ENCODE data around the gene NCOA1. TPM values are rescaled to one million over a fixed set of nuclear protein-coding genes. Genes with fewer than 3 reads are reported as not detected.
A peak's percentile ranks its signal among the peaks of the same experiment; 100 is the strongest.
"Not testable (repeated sequence)": the region's sequence is repeated elsewhere in the genome, so short reads cannot be mapped to it uniquely, and the experiment has no call there.

Gene NCOA1
- polyA plus RNA-seq, 3 donors, result 7.3 to 30.2 (median 10.2) TPM

DNA sequence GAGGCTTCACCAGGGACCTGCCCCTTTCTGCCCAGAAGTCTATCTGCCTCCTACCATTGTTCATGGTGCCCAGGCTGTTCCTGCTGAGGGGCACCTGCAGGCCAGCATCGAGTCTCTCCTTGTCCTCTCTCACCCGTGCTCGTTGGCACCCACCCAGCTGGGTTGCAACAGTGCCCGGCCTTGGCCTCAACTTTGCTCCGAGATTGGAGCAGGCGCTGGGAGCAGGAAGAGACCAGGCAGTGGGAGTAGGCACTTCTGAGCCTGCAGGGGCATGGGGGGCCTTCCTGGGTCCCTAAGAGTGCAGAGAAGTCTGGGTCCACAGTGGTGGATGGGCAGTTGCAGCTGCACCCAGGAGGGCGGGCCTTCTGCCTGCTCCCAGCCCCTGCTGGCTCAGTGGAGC lies 75.6 kb downstream of the NCOA1 start:
- TF ChIP-seq CTCF (IDR thresholded peaks at IDR 0.05), result no peak
- H3K9ac ChIP-seq (ENCODE audit: insufficient read depth, low read length, poor library complexity, severe bottlenecking), result no peak overlapping the region
- Mint-ChIP-seq H3K27ac (peak overlapping the region in 1 of 7 donors; percentile 14), H3K36me3 (peaks cover 37 to 46% of the 10 kb centered on the region in 2 donors), H3K4me3 (no peak overlapping the region), H3K27me3 (ENCODE audit: low read depth in 3 of 3) (no peaks in the 10 kb centered on the region), H3K4me1 (no peaks in the 10 kb centered on the region), H3K9me3 (peaks cover 5 to 22% (median 15%) of the 10 kb centered on the region in 7 donors)
- intact Hi-C loops (cut with micrococcal nuclease), result no loop called here
- no peaks in the 10 kb centered on the region for H3K4me1 ChIP-seq (ENCODE audit: control insufficient read depth in 1 of 2, insufficient read depth in 2 of 2, low read length in 2 of 2)
- peaks cover 10 to 18% of the 10 kb centered on the region in 2 donors for H3K9me3 ChIP-seq (replicated peaks in 1 of 2; ENCODE audit: control insufficient read depth in 1 of 2, insufficient read depth in 1 of 2, low read length in 2 of 2)
- peaks cover 88% of the 10 kb centered on the region for H4K20me1 ChIP-seq (ENCODE audit: insufficient read depth, low read length)
- WGBS (ENCODE audit: insufficient coverage), result 100% methylated on average over 6 of the region's 7 CpGs
- DNase-seq, result no peak
- H3K27ac ChIP-seq (ENCODE audit: low read depth in 1 of 2, low read length in 2 of 2), result no peak overlapping the region
- H3K4me2 ChIP-seq (replicated peaks; ENCODE audit: extremely low read depth, low read length, poor library complexity, severe bottlenecking), result no peak overlapping the region
- H2AFZ ChIP-seq (ENCODE audit: insufficient read depth, low read depth, low read length, poor library complexity, severe bottlenecking), result no peak overlapping the region
- H3K4me3 ChIP-seq (replicated peaks in 1 of 3; ENCODE audit: low read depth in 2 of 3, low read length in 3 of 3), result no peak overlapping the region
- no peaks in the 10 kb centered on the region for H3K27me3 ChIP-seq (ENCODE audit: control insufficient read depth in 2 of 2, insufficient read depth in 2 of 2, low read length in 2 of 2)
- peaks cover 10% of the 10 kb centered on the region for H3K79me2 ChIP-seq (ENCODE audit: insufficient read depth, low read length)
- H3K36me3 ChIP-seq (replicated peaks in 1 of 2; ENCODE audit: control insufficient read depth in 1 of 2, insufficient read depth in 2 of 2, low read length in 2 of 2), result peaks cover 24 to 40% of the 10 kb centered on the region in 2 donors

- no peak overlapping the region for H3K9ac ChIP-seq (ENCODE audit: insufficient read depth, low read length, poor library complexity, severe bottlenecking)
- no peak overlapping the region for H2AFZ ChIP-seq (ENCODE audit: insufficient read depth, low read depth, low read length, poor library complexity, severe bottlenecking)
- Mint-ChIP-seq H3K27ac (no peak overlapping the region), H3K4me1 (no peaks in the 10 kb centered on the region), H3K36me3 (peaks cover 42 to 45% of the 10 kb centered on the region in 2 donors), H3K4me3 (no peak overlapping the region), H3K9me3 (peaks cover 5 to 17% (median 14%) of the 10 kb centered on the region in 7 donors), H3K27me3 (ENCODE audit: low read depth in 3 of 3) (no peaks in the 10 kb centered on the region)
- peaks cover 24 to 47% of the 10 kb centered on the region in 2 donors for H3K36me3 ChIP-seq (replicated peaks in 1 of 2; ENCODE audit: control insufficient read depth in 1 of 2, insufficient read depth in 2 of 2, low read length in 2 of 2)
- H3K4me1 ChIP-seq (ENCODE audit: control insufficient read depth in 1 of 2, insufficient read depth in 2 of 2, low read length in 2 of 2), result no peaks in the 10 kb centered on the region
- H4K20me1 ChIP-seq (ENCODE audit: insufficient read depth, low read length), result peaks cover 85% of the 10 kb centered on the region
- H3K27ac ChIP-seq (ENCODE audit: low read depth in 1 of 2, low read length in 2 of 2), result no peak overlapping the region
- no peak overlapping the region for H3K4me3 ChIP-seq (replicated peaks in 1 of 3; ENCODE audit: low read depth in 2 of 3, low read length in 3 of 3)
- no peak overlapping the region for H3K4me2 ChIP-seq (replicated peaks; ENCODE audit: extremely low read depth, low read length, poor library complexity, severe bottlenecking)
- intact Hi-C loops (cut with micrococcal nuclease), result no loop called here
- no peak for TF ChIP-seq CTCF (IDR thresholded peaks at IDR 0.05)
- DNase-seq, result no peak
- H3K79me2 ChIP-seq (ENCODE audit: insufficient read depth, low read length), result peaks cover under 1% of the 10 kb centered on the region
- peaks cover 10 to 18% of the 10 kb centered on the region in 2 donors for H3K9me3 ChIP-seq (replicated peaks in 1 of 2; ENCODE audit: control insufficient read depth in 1 of 2, insufficient read depth in 1 of 2, low read length in 2 of 2)
- no peaks in the 10 kb centered on the region for H3K27me3 ChIP-seq (ENCODE audit: control insufficient read depth in 2 of 2, insufficient read depth in 2 of 2, low read length in 2 of 2)
Observed at GRCh38 chr2:24568551-24568950, 77.5 kb downstream of the NCOA1 start.

DNA sequence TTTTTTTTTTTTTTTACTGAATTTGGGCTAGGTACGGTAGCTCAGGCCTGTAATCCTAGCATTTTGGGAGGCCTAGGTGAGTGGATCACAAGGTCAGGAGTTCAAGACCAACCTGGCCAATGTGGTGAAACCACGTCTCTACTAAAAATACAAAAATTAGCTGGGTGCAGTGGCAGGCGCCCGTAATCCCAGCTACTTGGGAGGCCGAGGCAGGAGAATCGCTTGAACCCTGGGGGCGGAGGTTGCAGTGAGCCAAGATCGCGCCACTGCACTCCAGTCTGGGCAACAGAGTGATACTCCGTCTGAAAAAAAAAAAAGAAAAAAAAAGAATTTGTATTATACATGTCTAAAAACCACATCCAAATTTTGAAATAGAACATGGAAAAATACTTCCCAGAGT lies 78.5 kb downstream of the NCOA1 start:
- H3K9me3 ChIP-seq (replicated peaks in 1 of 2; ENCODE audit: control insufficient read depth in 1 of 2, insufficient read depth in 1 of 2, low read length in 2 of 2), result peaks cover 10 to 18% of the 10 kb centered on the region in 2 donors
- DNase-seq; H3K9ac ChIP-seq (ENCODE audit: insufficient read depth, low read length, poor library complexity, severe bottlenecking); H3K27ac Mint-ChIP-seq; H3K4me3 Mint-ChIP-seq; H3K4me1 Mint-ChIP-seq; H3K4me3 ChIP-seq (replicated peaks in 1 of 3; ENCODE audit: low read depth in 2 of 3, low read length in 3 of 3); intact Hi-C loops (cut with micrococcal nuclease); H2AFZ ChIP-seq (ENCODE audit: insufficient read depth, low read depth, low read length, poor library complexity, severe bottlenecking); H3K79me2 ChIP-seq (ENCODE audit: insufficient read depth, low read length); H3K27me3 Mint-ChIP-seq (ENCODE audit: low read depth in 3 of 3); H3K4me2 ChIP-seq (replicated peaks; ENCODE audit: extremely low read depth, low read length, poor library complexity, severe bottlenecking); H3K27ac ChIP-seq (ENCODE audit: low read depth in 1 of 2, low read length in 2 of 2); H3K4me1 ChIP-seq (ENCODE audit: control insufficient read depth in 1 of 2, insufficient read depth in 2 of 2, low read length in 2 of 2); H3K27me3 ChIP-seq (ENCODE audit: control insufficient read depth in 2 of 2, insufficient read depth in 2 of 2, low read length in 2 of 2): not testable (repeated sequence)
- H3K36me3 ChIP-seq (replicated peaks in 1 of 2; ENCODE audit: control insufficient read depth in 1 of 2, insufficient read depth in 2 of 2, low read length in 2 of 2), result peaks cover 24 to 41% of the 10 kb centered on the region in 2 donors
- no CpG with 5 or more reads among the region's 10 CpGs for WGBS (ENCODE audit: insufficient coverage)
- H3K9me3 Mint-ChIP-seq, result peaks cover 3 to 17% (median 13%) of the 10 kb centered on the region in 7 donors
- peaks cover 37 to 41% of the 10 kb centered on the region in 2 donors for H3K36me3 Mint-ChIP-seq
- peaks cover 86% of the 10 kb centered on the region for H4K20me1 ChIP-seq (ENCODE audit: insufficient read depth, low read length)

Data from CD14-positive monocyte (primary cell).